CD4-positive, CD25-positive, alpha-beta regulatory T cell (primary cell): ENCODE results near the gene HIVEP3. TPM values are rescaled to one million over a fixed set of nuclear protein-coding genes. Genes with fewer than 3 reads are reported as not detected.

Experiments
- ATAC-seq, 2 donors: fragments of 150-1000 bp; cut with Tn5 transposase; one replicate each; pipeline ENCODE4 v1.10.0; 2021; ENCODE audit warnings: low read depth in 2 of 2, moderate number of reproducible peaks in 2 of 2, moderate library complexity in 1 of 2
- DNase-seq, 3 donors: peaks; one replicate each; pipeline versions ENCODE4 v3.0.0 to v3.0.0-alpha.2; 2012 to 2022; ENCODE audit warnings: mixed read lengths in 1 of 3
- H3K27ac ChIP-seq: one replicate; pipeline ENCODE4 v1.7.0; 2013; ENCODE audit warnings: mild to moderate bottlenecking, low read length; ENCODE audit not compliant: insufficient read depth, poor library complexity, severe bottlenecking
- H3K27me3 ChIP-seq: one replicate; pipeline ENCODE4 v1.7.0; 2013; ENCODE audit warnings: low read length; ENCODE audit not compliant: control insufficient read depth, insufficient read depth
- H3K36me3 ChIP-seq: one replicate; pipeline ENCODE4 v1.7.0; 2013; ENCODE audit warnings: mild to moderate bottlenecking, low read length, moderate library complexity; ENCODE audit not compliant: control insufficient read depth, insufficient read depth
- H3K4me1 ChIP-seq: 2 replicates; pipeline ENCODE4 v1.7.0; 2013; ENCODE audit warnings: mild to moderate bottlenecking, low read length; ENCODE audit not compliant: insufficient read depth, control insufficient read depth, poor library complexity, severe bottlenecking
- H3K4me3 ChIP-seq: one replicate; pipeline ENCODE4 v1.7.0; 2013; ENCODE audit warnings: low read depth, mild to moderate bottlenecking, low read length, moderate library complexity
- H3K9me3 ChIP-seq, 2 experiments: 1 replicate in 1 of 2; 2 replicates in 1 of 2; pipeline ENCODE4 v1.7.0; 2013; ENCODE audit warnings: low read length in 2 of 2, mild to moderate bottlenecking in 1 of 2, moderate library complexity in 1 of 2; ENCODE audit not compliant: control insufficient read depth in 2 of 2
- H3K27ac Mint-ChIP-seq, 3 donors: one replicate each; pipeline ENCODE4 v1.8.0; 2020 to 2022; ENCODE audit warnings: mild to moderate bottlenecking in 3 of 3, mixed read lengths in 3 of 3, moderate library complexity in 2 of 3
- H3K27me3 Mint-ChIP-seq: one replicate; pipeline ENCODE4 v1.8.0; 2022; ENCODE audit warnings: mild to moderate bottlenecking, mixed read lengths
- H3K36me3 Mint-ChIP-seq: one replicate; pipeline ENCODE4 v1.8.0; 2020; ENCODE audit warnings: mixed read lengths
- H3K4me1 Mint-ChIP-seq, 4 donors: one replicate each; pipeline ENCODE4 v1.8.0; 2020 to 2022; ENCODE audit warnings: mixed read lengths in 4 of 4, mild to moderate bottlenecking in 1 of 4
- H3K4me3 Mint-ChIP-seq, 4 donors: one replicate each; pipeline ENCODE4 v1.8.0; 2020 to 2022; ENCODE audit warnings: mild to moderate bottlenecking in 4 of 4, mixed read lengths in 4 of 4, moderate library complexity in 3 of 4
- H3K9me3 Mint-ChIP-seq, 7 donors: one replicate each; pipeline ENCODE4 v1.8.0; 2020 to 2022; ENCODE audit warnings: mixed read lengths in 7 of 7, mild to moderate bottlenecking in 3 of 7, moderate library complexity in 2 of 7
- polyA plus RNA-seq, 4 donors: library from polyadenylated mRNA; unstranded; fragments of 300-500 nt; fragmentation: Illumina TruSeq; gene quantifications; one replicate each; pipeline ENCODE4 v1.2.3, GENCODE V29; 2021
- total RNA-seq: library from RNA; stranded (reverse); gene quantifications from one replicate; pipeline ENCODE4 v1.2.3, GENCODE V29; 2022

The HIVEP3 gene
- total and polyA plus RNA-seq, 5 donors from 2014 or later, result 3.9 to 17.2 (median 7.5) TPM

DNA sequence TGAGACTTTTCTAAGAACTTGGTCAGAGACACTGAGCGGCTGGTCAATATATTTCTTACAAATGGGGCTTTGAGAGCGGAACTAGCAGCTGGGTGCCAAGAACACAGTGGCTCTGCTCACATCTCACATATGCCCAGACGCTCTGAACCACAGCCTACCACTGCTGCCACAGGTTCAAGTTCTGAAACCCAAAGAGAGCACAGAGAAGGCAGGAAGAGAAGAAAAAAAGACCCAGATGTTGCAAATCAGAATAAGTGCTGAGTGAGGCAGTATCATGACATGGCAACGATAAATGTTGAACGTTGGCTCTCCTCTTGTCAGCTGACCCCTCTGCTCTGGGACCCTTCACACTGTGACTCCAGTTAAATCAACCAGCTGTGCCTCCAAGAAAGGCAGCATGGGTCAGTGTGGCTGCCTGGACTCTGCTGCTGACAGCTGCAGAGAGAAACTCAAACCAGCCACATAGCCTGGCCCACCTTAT is 26.4 kb downstream of the HIVEP3 start:
- no peaks in the 10 kb centered on the region for H3K27me3 Mint-ChIP-seq
- ATAC-seq, result no peak
- peak overlapping the region; percentile 72 for H3K4me3 ChIP-seq

DNA sequence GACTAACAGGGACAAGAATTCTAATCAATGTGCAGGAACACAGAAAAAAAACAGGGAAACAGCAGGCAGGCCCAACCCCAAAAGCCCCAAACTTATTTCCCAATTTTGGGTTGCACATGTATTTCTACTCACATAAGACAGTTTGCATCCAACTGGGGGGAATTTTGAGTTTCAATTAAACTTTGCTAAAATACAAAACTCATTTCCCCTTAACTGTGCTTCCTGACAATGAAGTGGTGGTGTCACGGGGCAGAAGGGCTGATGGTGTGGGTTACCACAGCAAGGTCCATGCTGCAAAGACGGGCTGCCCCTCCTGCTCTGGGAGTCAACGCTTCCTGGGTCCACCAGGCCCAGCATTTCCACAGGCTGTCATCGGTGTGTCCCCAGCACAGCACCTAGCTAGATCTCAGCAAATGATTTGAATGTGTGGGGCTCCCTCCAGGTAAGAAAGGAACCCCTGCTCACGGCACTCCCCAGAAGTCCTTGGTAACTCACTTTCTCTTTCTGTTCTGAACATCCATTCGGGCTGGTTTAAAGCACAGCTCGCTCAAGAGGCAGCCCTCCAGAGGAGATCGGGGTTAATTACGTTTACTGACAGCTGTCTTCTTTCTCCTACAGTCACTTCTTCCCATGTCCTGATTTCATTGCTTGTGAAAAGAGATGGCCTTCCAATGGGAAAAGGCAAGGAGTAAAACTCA is 27.4 kb downstream of the HIVEP3 start:
- Mint-ChIP-seq H3K9me3 (no peaks in the 10 kb centered on the region), H3K27me3 (no peaks in the 10 kb centered on the region), H3K4me3 (peak overlapping the region; percentile 44 to 89 (median 84)), H3K4me1 (peaks cover 0 to 59% (median 25%) of the 10 kb centered on the region in 4 donors), H3K36me3 (no peaks in the 10 kb centered on the region), H3K27ac (peak overlapping the region; percentile 91 to 97 (median 97))
- Histone ChIP-seq H3K4me1 (peaks cover 30% of the 10 kb centered on the region), H3K4me3 (peak overlapping the region; percentile 72), H3K27me3 (no peaks in the 10 kb centered on the region), H3K9me3 (no peaks in the 10 kb centered on the region), H3K27ac (peak overlapping the region; percentile 80), H3K36me3 (no peaks in the 10 kb centered on the region)
- ATAC-seq, result peak; percentile 97
- peak; percentile 27 to 92 (median 77) for DNase-seq

More for the DNA sequence above, 26.4 kb downstream of the HIVEP3 start:
- Mint-ChIP-seq H3K4me1 (peaks cover under 1 to 68% (median 31%) of the 10 kb centered on the region in 4 donors), H3K36me3 (no peaks in the 10 kb centered on the region), H3K27ac (peak overlapping the region; percentile 91 to 97 (median 97)), H3K9me3 (no peaks in the 10 kb centered on the region), H3K4me3 (peak overlapping the region; percentile 68 to 89 (median 84))
- peak in 1 of 3 donors; percentile 74 for DNase-seq
- peaks cover 33% of the 10 kb centered on the region for H3K4me1 ChIP-seq
- H3K27ac ChIP-seq, result peak overlapping the region; percentile 80
- no peaks in the 10 kb centered on the region for H3K27me3 ChIP-seq
- H3K9me3 ChIP-seq, result no peaks in the 10 kb centered on the region
- no peaks in the 10 kb centered on the region for H3K36me3 ChIP-seq

DNA sequence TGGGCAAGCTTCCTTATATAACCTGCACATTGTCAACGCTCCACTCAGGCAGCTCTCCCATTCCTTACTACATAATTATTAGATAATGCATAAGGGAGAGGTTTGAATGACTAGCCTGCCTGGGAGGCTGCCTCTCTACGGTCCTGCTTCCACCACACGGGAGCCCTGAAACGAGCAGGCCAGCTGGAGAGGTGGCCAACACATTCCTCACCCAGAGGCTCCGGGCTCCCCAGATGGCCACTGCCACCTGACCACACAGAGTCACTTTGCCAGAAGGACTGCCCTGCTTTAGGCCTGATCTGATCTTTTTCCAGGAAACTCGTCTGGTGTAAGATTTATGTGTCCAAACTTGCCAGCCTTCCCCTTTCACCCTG is 27.9 kb downstream of the HIVEP3 start:
- Histone ChIP-seq H3K27me3 (no peaks in the 10 kb centered on the region), H3K36me3 (no peaks in the 10 kb centered on the region), H3K9me3 (no peaks in the 10 kb centered on the region), H3K27ac (peak overlapping the region; percentile 80), H3K4me3 (peak overlapping the region; percentile 72), H3K4me1 (peaks cover 30% of the 10 kb centered on the region)
- no peak for DNase-seq
- Mint-ChIP-seq H3K36me3 (no peaks in the 10 kb centered on the region), H3K4me3 (peak overlapping the region; percentile 44 to 89 (median 84)), H3K27ac (peak overlapping the region; percentile 91 to 97 (median 97)), H3K9me3 (no peaks in the 10 kb centered on the region), H3K27me3 (no peaks in the 10 kb centered on the region), H3K4me1 (peaks cover 0 to 54% (median 25%) of the 10 kb centered on the region in 4 donors)
- ATAC-seq, result no peak

- no peaks in the 10 kb centered on the region for H3K36me3 ChIP-seq
- DNase-seq (no peak), ATAC-seq (no peak)
- Mint-ChIP-seq H3K27ac (peak overlapping the region; percentile 29 to 96 (median 91)), H3K27me3 (no peaks in the 10 kb centered on the region), H3K9me3 (no peaks in the 10 kb centered on the region), H3K4me1 (peaks cover 0 to 43% (median 23%) of the 10 kb centered on the region in 4 donors), H3K36me3 (no peaks in the 10 kb centered on the region), H3K4me3 (peak overlapping the region in 1 of 4 donors; percentile 34)
- H3K4me1 ChIP-seq, result peaks cover 22% of the 10 kb centered on the region
- H3K9me3 ChIP-seq, result no peaks in the 10 kb centered on the region
- no peak overlapping the region for H3K27ac ChIP-seq
- no peaks in the 10 kb centered on the region for H3K27me3 ChIP-seq
- H3K4me3 ChIP-seq, result no peak overlapping the region
Measured at GRCh38 chr1:41889506-41890414, 29.0 kb downstream of the HIVEP3 start.

GRCh38 chr1:41888756-41889155 is 30.0 kb downstream of the HIVEP3 start:
- Mint-ChIP-seq H3K27me3 (no peaks in the 10 kb centered on the region), H3K36me3 (no peaks in the 10 kb centered on the region), H3K9me3 (no peaks in the 10 kb centered on the region), H3K27ac (peak overlapping the region in 1 of 3 donors; percentile 11), H3K4me3 (no peak overlapping the region), H3K4me1 (peaks cover 0 to 34% (median 19%) of the 10 kb centered on the region in 4 donors)
- Histone ChIP-seq H3K27ac (no peak overlapping the region), H3K9me3 (no peaks in the 10 kb centered on the region), H3K27me3 (no peaks in the 10 kb centered on the region), H3K4me3 (no peak overlapping the region), H3K4me1 (peaks cover 21% of the 10 kb centered on the region), H3K36me3 (no peaks in the 10 kb centered on the region)
- DNase-seq (no peak), ATAC-seq (no peak)

GRCh38 chr1:41887365-41887764 is 31.4 kb downstream of the HIVEP3 start:
- no peak overlapping the region for H3K4me3 Mint-ChIP-seq
- no peak for ATAC-seq

GRCh38 chr1:41884256-41885230 is 34.2 kb downstream of the HIVEP3 start:
- Histone ChIP-seq H3K36me3 (no peaks in the 10 kb centered on the region), H3K9me3 (no peaks in the 10 kb centered on the region), H3K4me1 (no peaks in the 10 kb centered on the region), H3K27ac (no peak overlapping the region), H3K4me3 (no peak overlapping the region), H3K27me3 (no peaks in the 10 kb centered on the region)
- DNase-seq, result no peak
- peaks cover 4% of the 10 kb centered on the region for H3K36me3 Mint-ChIP-seq
- H3K4me1 Mint-ChIP-seq, result peaks cover 0 to 21% (median 8%) of the 10 kb centered on the region in 4 donors
- no peaks in the 10 kb centered on the region for H3K9me3 Mint-ChIP-seq
- no peak overlapping the region for H3K27ac Mint-ChIP-seq
- peaks cover 2% of the 10 kb centered on the region for H3K27me3 Mint-ChIP-seq
- no peak overlapping the region for H3K4me3 Mint-ChIP-seq
- ATAC-seq, result no peak

More at GRCh38 chr1:41887365-41887764, 31.4 kb downstream of the HIVEP3 start:
- Histone ChIP-seq H3K27me3 (no peaks in the 10 kb centered on the region), H3K4me3 (no peak overlapping the region), H3K36me3 (no peaks in the 10 kb centered on the region), H3K9me3 (no peaks in the 10 kb centered on the region), H3K4me1 (peaks cover 18% of the 10 kb centered on the region), H3K27ac (no peak overlapping the region)
- Mint-ChIP-seq H3K9me3 (no peaks in the 10 kb centered on the region), H3K36me3 (no peaks in the 10 kb centered on the region), H3K4me1 (peaks cover 0 to 29% (median 19%) of the 10 kb centered on the region in 4 donors), H3K27me3 (no peaks in the 10 kb centered on the region), H3K27ac (no peak overlapping the region)
- no peak for DNase-seq
